Prostate gland (tissue), 2 donors: ENCODE measurements around the gene PLA2G12A. TPM values are rescaled to one million over a fixed set of nuclear protein-coding genes. Genes with fewer than 3 reads are reported as not detected.

Experiments
- DNase-seq: peaks from one replicate; pipeline ENCODE4 v3.0.0-alpha.2; 2019; ENCODE audit warnings: low spot score
- H3K27ac ChIP-seq, 2 donors: fragments of 200-600 bp; sonication (generic); 2 replicates each; pipeline ENCODE4 v1.5.1; 2017 to 2019
- H3K27me3 ChIP-seq: fragments of 200-600 bp; sonication (generic); replicated peaks from 2 replicates; pipeline ENCODE4 v1.5.1; 2019; ENCODE audit not compliant: insufficient read depth
- H3K36me3 ChIP-seq, 2 donors: fragments of 200-600 bp; sonication (generic); 1 replicate in 1 of 2; 2 replicates in 1 of 2; pipeline versions ENCODE4 v1.5.1 to v1.8.1; 2017 to 2019
- H3K4me1 ChIP-seq: fragments of 200-600 bp; sonication (generic); replicated peaks from 2 replicates; pipeline ENCODE4 v1.5.1; 2019
- H3K4me3 ChIP-seq, 2 donors: fragments of 200-600 bp; sonication (generic); 2 replicates each; pipeline ENCODE4 v1.5.1; 2017 to 2019
- H3K9me3 ChIP-seq: fragments of 200-600 bp; sonication (generic); 2 replicates; pipeline ENCODE4 v1.5.1; 2017
- POLR2A ChIP-seq: fragments of 450-650 bp; IDR thresholded peaks from one replicate; pipeline ENCODE4 v1.6.1; 2016; ENCODE audit warnings: antibody characterized with exemption, mild to moderate bottlenecking
- POLR2AphosphoS5 ChIP-seq: sonication (generic); formaldehyde crosslinking; IDR thresholded peaks from one replicate; pipeline ENCODE4 v1.6.1; 2017; ENCODE audit warnings: antibody characterized with exemption
- WGBS: methylation state at CpG from one replicate; pipeline ENCODE4 v1.1.5; 2018; 5-methylcytosine and 5-hydroxymethylcytosine counted together
- intact Hi-C: fragments of 100-400 bp; cut with DNase I; formaldehyde crosslinking; loops from one replicate; pipeline ENCODE4 v1.14.2; 2022
- total RNA-seq, 2 donors: library from RNA; depleted of rRNA; stranded (reverse); fragments of >200 nt; gene quantifications; one replicate each; pipeline ENCODE4 v1.1.0, GENCODE V29; 2016
- TF ChIP-seq, protein P1 (sequence below), 4 experiments: fragments of 200-600 bp in 2 of 4; fragments of 450-650 bp in 2 of 4; sonication (generic) in 2 of 4; IDR thresholded peaks; 1 replicate in 3 of 4; 2 replicates in 1 of 4; pipeline ENCODE4 v1.5.1; 2016 to 2019; ENCODE audit warnings: antibody characterized with exemption in 4 of 4, mild to moderate bottlenecking in 2 of 4, moderate library complexity in 2 of 4

The PLA2G12A gene
- total RNA-seq, 2 donors from 2014 or later = 20.2 to 122 TPM

DNA sequence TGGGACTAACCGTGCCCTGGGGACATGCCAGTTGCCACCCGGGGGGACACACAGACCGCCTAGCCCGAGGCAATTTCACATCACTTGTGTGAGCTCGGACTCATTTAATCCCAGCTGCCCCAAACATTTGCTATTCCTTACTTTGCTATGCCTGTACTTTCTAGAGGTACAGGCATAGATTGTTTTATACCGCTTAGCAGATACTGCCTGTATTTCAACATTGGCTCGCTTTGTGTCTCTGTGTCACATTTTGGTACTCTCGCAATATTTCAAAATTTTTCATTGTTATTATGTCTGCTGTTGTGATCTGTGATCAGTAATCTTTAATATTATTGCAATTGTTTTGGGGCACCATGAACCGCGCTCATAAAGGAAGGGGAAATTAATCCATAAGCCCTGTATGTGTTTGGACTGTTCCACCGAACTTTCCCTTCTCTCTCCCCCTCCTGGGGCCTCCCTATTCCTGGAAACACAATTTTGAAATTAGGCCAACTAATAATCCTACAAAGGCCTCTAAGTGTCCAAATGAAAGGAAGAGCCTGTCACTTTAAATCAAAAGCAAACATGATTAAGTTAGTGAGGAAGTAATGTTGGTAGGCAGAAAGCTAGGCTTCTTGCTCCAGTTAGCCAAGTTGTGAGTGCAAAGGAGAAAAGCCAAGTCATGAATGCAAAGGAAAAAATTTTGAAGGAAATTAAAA lies 26.1 kb downstream of the PLA2G12A start:
- WGBS = 5% methylated on average over 11 of the region's 11 CpGs
- H3K36me3 ChIP-seq = no peaks in the 10 kb centered on the region
- TF ChIP-seq POLR2A = no peak
- TF ChIP-seq, protein P1, sequence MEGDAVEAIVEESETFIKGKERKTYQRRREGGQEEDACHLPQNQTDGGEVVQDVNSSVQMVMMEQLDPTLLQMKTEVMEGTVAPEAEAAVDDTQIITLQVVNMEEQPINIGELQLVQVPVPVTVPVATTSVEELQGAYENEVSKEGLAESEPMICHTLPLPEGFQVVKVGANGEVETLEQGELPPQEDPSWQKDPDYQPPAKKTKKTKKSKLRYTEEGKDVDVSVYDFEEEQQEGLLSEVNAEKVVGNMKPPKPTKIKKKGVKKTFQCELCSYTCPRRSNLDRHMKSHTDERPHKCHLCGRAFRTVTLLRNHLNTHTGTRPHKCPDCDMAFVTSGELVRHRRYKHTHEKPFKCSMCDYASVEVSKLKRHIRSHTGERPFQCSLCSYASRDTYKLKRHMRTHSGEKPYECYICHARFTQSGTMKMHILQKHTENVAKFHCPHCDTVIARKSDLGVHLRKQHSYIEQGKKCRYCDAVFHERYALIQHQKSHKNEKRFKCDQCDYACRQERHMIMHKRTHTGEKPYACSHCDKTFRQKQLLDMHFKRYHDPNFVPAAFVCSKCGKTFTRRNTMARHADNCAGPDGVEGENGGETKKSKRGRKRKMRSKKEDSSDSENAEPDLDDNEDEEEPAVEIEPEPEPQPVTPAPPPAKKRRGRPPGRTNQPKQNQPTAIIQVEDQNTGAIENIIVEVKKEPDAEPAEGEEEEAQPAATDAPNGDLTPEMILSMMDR (IDR thresholded peaks at IDR 0.05) = no peak
- TF ChIP-seq POLR2AphosphoS5 = no peak
- H3K27me3 ChIP-seq = no peaks in the 10 kb centered on the region
- peak overlapping the region; percentile 59 to 61 for H3K4me3 ChIP-seq
- intact Hi-C loops = loop anchor here (5.0 kb wide), 2 partner anchors 113 to 272 kb away; partner anchors contain the start of genes GAR1 and SEC24B
- no peaks in the 10 kb centered on the region for H3K4me1 ChIP-seq
- DNase-seq = no peak
- H3K9me3 ChIP-seq = no peaks in the 10 kb centered on the region
- peak overlapping the region; percentile 81 to 88 for H3K27ac ChIP-seq

DNA sequence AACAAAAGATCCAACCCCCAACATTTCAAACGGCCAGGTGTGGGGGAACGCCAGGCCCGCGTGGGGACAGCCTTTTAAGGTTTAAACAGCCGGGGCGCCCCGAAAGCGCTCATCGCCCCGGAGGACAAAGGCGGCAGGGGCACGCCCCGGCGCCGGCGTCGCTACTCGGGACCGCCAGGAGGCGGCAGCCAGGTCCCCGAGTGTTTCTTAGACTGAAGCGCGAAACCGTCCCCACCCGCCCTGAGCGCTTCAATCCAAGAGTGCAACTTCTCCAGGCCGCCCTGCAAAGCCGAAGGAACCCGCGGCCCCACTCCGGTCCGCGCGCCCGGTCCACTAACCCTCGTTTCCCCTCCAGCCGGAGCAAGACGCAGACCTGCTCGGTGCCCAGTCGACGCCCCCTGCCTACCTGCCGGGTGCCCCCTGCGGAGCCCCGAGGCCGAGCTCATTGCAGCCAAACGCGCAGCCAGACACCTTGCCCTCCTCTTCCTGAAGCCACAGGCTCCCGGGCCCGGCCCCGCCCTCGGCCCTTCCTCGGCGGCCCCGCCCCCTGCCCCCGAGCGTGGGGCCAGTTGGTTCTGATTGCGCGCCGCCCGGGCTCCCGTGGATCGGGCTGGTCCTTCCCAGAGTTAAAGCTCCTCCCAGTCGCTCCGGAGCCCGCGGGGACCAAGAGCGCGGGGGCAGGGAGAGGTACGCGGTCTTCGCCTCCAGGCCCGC lies 26.8 kb downstream of the PLA2G12A start, which contains the start of gene CASP6:
Gene CASP6, minus strand, starts transcription at position 496 of the 714 bp plus-strand sequence. Its CDS starts 50 bp downstream, at position 446.
- H3K4me1 ChIP-seq = no peaks in the 10 kb centered on the region
- TF ChIP-seq POLR2A (peak; percentile 63), POLR2AphosphoS5 (peak; percentile 68)
- TF ChIP-seq, protein P1 (IDR thresholded peaks at IDR 0.05) = peak; percentile 28 to 75 (median 54)
- peak within 1 kb of the TSS; percentile 59 to 61 for H3K4me3 ChIP-seq
- no peaks in the 10 kb centered on the region for H3K9me3 ChIP-seq
- peak; percentile 84 for DNase-seq
- intact Hi-C loops = loop anchor here (5.0 kb wide), 2 partner anchors 114 to 271 kb away; partner anchors contain the start of genes GAR1 and SEC24B
- H3K27me3 ChIP-seq = no peaks in the 10 kb centered on the region
- WGBS = under 1% methylated on average over 67 of the region's 72 CpGs
- H3K36me3 ChIP-seq = no peaks in the 10 kb centered on the region
- H3K27ac ChIP-seq = peak within 1 kb of the TSS; percentile 81 to 88

DNA sequence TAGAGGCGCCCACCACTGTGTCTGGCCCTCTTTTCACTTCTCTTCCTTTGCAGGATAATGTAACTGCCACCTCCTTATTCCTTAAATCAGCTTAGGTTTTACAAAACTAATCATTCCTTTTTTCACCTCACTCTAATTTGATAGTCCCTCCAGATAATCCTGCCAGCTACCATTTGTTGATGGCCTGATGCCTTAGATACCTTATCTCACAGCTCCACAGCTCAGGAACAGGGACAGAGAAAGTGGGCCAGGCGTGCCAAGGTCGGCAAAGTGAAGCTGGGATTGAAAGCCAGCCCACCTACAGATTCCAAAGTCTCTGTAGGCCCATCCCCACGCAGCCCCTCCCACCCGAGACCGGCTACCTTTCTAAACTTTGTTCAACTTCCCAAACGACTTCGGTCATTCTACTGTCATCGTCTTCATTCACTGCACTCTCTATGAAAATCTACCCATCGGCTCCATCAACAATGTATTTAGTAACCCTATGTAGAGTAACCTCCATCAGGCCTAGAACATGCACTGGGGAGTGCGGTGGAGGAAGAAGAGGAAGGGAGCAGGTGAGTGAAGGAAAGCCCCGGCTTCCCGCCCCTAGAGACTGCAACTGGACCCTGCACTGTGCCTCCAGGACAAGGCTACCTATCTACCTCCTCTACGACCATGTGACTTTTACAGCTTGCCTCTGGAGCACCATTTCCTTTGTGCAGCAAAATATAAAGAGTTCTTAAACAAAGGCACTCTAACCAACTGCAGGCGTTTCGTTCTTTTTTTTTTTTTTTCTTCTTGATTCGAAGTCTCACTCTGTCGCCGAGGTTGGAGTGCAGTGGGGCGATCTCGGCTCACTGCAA lies 28.1 kb downstream of the PLA2G12A start:
- 42% methylated on average over 21 of the region's 21 CpGs for WGBS
- Histone ChIP-seq H3K4me1 (no peaks in the 10 kb centered on the region), H3K9me3 (no peaks in the 10 kb centered on the region), H3K27ac (peak overlapping the region; percentile 81 to 88), H3K4me3 (peak overlapping the region; percentile 59 to 61), H3K27me3 (no peaks in the 10 kb centered on the region), H3K36me3 (no peaks in the 10 kb centered on the region)
- intact Hi-C loops = loop anchor here (5.0 kb wide), 2 partner anchors 116 to 269 kb away; partner anchors contain the start of genes GAR1 and SEC24B
- TF ChIP-seq POLR2A = no peak
- TF ChIP-seq, protein P1 (IDR thresholded peaks at IDR 0.05) = no peak
- no peak for TF ChIP-seq POLR2AphosphoS5
- no peak for DNase-seq

DNA sequence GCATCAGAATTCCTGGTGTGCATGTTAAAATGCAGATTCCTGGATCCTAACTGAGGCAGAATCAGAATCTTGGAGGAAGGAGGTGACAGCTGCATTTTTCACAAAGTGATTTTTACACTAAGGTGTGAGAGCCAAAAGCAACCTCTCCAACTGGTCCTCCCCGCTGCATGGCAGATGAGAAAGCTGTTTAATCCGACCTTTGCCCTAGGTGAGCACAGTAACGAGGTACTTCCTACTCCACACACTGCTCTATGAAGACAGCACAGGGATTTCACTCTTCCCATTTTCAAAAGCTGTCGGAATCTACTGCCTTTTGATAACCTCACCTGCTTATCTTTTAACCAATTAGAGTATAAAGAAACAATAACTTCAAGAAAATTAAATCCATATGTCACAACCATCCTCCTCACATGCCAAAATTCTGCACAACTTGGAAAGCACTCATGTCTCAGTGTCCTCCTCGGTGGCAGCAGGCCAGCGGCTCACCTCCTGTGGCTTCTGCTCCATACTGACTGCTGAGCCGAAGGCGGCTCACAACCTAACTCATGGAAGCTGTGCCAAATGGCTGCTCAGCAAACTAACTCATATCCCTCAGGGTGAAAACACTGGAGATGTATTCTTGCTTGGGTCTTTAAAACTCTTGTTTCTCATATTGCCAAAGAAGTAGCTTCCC lies 30.2 kb downstream of the PLA2G12A start:
- DNase-seq = no peak
- Histone ChIP-seq H3K27me3 (no peaks in the 10 kb centered on the region), H3K36me3 (no peaks in the 10 kb centered on the region), H3K27ac (no peak overlapping the region), H3K4me1 (no peaks in the 10 kb centered on the region), H3K9me3 (no peaks in the 10 kb centered on the region), H3K4me3 (no peak overlapping the region)
- TF ChIP-seq, protein P1 (IDR thresholded peaks at IDR 0.05) = no peak
- no peak for TF ChIP-seq POLR2AphosphoS5
- no peak for TF ChIP-seq POLR2A
- intact Hi-C loops = loop anchor here (5.0 to 10.0 kb wide), 3 partner anchors 118 to 275 kb away; partner anchors contain the start of genes GAR1 and SEC24B
- 91% methylated on average over 8 of the region's 8 CpGs for WGBS
